ENCODE data around the gene FAM120B. TPM values are rescaled to one million over a fixed set of nuclear protein-coding genes. Genes with fewer than 3 reads are reported as not detected.

FAM120B gene
- total and polyA plus RNA-seq, 2 of the 4 experiments (the other 2 are of a cell fraction) = 15.3 to 28.0 TPM

DNA sequence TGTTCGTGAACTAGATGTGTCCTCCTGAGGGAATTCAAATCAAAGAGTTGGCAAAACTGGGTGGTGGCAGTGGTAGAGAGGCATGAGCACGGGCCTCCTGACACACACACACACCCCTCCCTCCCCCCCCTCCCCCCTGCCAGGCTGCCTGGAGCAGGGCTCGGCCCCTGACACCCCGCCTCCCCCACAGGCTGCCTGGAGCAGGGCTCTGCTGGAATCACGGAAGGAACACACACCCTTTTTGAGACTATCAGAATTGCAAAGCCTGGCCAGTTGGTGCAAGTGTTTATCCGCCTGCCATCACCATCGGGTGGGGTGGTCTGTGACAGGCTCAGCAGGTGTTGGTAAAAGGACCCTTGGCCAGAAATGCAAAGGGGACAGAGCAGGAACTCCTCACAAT, 59.0 kb downstream of the FAM120B start:
- Histone ChIP-seq H2BK120ac (ENCODE audit: low read depth, low read length) (no peak overlapping the region), H3K14ac (replicated peaks; ENCODE audit: low read depth, low read length) (no peak overlapping the region), H2BK20ac (ENCODE audit: low read depth, low read length) (no peak overlapping the region), H3K9me3 (ENCODE audit: control insufficient read depth, insufficient read depth, low read length) (no peaks in the 10 kb centered on the region), H3K27me3 (ENCODE audit: control insufficient read depth, insufficient read depth, low read length) (no peaks in the 10 kb centered on the region), H3K4me1 (ENCODE audit: control insufficient read depth, insufficient read depth, low read length) (no peaks in the 10 kb centered on the region), H3K4me3 (ENCODE audit: insufficient read depth, low read depth, low read length) (no peak overlapping the region), H2BK5ac (ENCODE audit: low read depth, low read length, poor library complexity, severe bottlenecking) (no peak overlapping the region), H3K23ac (ENCODE audit: low read depth, low read length) (no peak overlapping the region), H3K4ac (ENCODE audit: low read depth, low read length) (no peak overlapping the region), H2AFZ (replicated peaks; ENCODE audit: low read length, poor library complexity) (no peak overlapping the region), H4K91ac (ENCODE audit: insufficient read depth, low read depth, low read length) (no peak overlapping the region), H3K4me2 (ENCODE audit: low read depth, low read length) (no peak overlapping the region), H3K56ac (ENCODE audit: extremely low read depth, insufficient read depth, low read length) (no peak overlapping the region), H2AK5ac (ENCODE audit: low read depth, low read length) (no peak overlapping the region), H3K27ac (ENCODE audit: insufficient read depth, low read length) (no peak overlapping the region), H3K79me1 (ENCODE audit: low read depth in 1 of 2, low read length in 2 of 2) (peaks cover 7 to 18% of the 10 kb centered on the region in 2 experiments), H4K5ac (ENCODE audit: low read depth, low read length) (no peak overlapping the region), H4K8ac (ENCODE audit: low read depth in 2 of 2, low read length in 2 of 2) (no peak overlapping the region), H3K9me1 (ENCODE audit: insufficient read depth, low read length) (peaks cover 12% of the 10 kb centered on the region; the same call in 1 of the 2 replicates), H3K18ac (ENCODE audit: low read depth, low read length) (no peak overlapping the region), H4K20me1 (ENCODE audit: insufficient read depth, low read length) (no peaks in the 10 kb centered on the region), H3K9ac (ENCODE audit: low read depth, low read length) (no peak overlapping the region), H2BK15ac (ENCODE audit: low read depth, low read length) (no peak overlapping the region), H2AK9ac (replicated peaks; ENCODE audit: low read depth, low read length, poor library complexity) (no peak overlapping the region), H3K36me3 (ENCODE audit: control insufficient read depth, insufficient read depth, low read length) (peaks cover 29% of the 10 kb centered on the region)
- peak; percentile 40; the same call in 1 of the 2 replicates for ATAC-seq (ENCODE audit: low read depth)
- WGBS, 2 experiments (ENCODE audit: extremely low coverage in 2 of 2, insufficient read length in 1 of 2) = no CpG with 5 or more reads among the region's 7 CpGs
- no peak for DNase-seq
- POLR2A ChIA-PET (ENCODE audit: unreplicated experiment) = no interaction called here
- intact Hi-C loops (cut with micrococcal nuclease) (no loop called here), in situ Hi-C loops (cut with MboI; ENCODE audit: low sequenced_read_pairs) (no loop called here), dilution Hi-C loops (cut with HindIII; ENCODE audit: low sequenced_read_pairs, unreplicated experiment) (no loop called here)
- CTCF ChIA-PET = no interaction called here
- BruUV-seq (replicated peaks) = no TSS peak
- TF ChIP-seq, protein P1, sequence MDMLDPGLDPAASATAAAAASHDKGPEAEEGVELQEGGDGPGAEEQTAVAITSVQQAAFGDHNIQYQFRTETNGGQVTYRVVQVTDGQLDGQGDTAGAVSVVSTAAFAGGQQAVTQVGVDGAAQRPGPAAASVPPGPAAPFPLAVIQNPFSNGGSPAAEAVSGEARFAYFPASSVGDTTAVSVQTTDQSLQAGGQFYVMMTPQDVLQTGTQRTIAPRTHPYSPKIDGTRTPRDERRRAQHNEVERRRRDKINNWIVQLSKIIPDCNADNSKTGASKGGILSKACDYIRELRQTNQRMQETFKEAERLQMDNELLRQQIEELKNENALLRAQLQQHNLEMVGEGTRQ (IDR thresholded peaks at IDR 0.05; ENCODE audit: low read depth, low read length) = no peak
- TF ChIP-seq CEBPB (IDR thresholded peaks at IDR 0.05; ENCODE audit: low read depth, low read length) (no peak), RAD21 (IDR thresholded peaks at IDR 0.05; ENCODE audit: low read length) (no peak)
- TF ChIP-seq, protein P2, sequence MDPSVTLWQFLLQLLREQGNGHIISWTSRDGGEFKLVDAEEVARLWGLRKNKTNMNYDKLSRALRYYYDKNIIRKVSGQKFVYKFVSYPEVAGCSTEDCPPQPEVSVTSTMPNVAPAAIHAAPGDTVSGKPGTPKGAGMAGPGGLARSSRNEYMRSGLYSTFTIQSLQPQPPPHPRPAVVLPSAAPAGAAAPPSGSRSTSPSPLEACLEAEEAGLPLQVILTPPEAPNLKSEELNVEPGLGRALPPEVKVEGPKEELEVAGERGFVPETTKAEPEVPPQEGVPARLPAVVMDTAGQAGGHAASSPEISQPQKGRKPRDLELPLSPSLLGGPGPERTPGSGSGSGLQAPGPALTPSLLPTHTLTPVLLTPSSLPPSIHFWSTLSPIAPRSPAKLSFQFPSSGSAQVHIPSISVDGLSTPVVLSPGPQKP (IDR thresholded peaks at IDR 0.05; ENCODE audit: borderline replicate concordance, low read depth, low read length) = no peak
